GM12878 (cell line): ENCODE measurements around the gene SHISAL2B.

Experiments
- CEBPZ ChIP-seq: fragments of 150-350 bp; IDR thresholded peaks from 2 replicates; pipeline ENCODE4 v1.6.1; 2016; ENCODE audit warnings: low read depth, low read length
- FOXM1 ChIP-seq: IDR thresholded peaks from 2 replicates; pipeline ENCODE4 v1.6.1; 2012; ENCODE audit warnings: low read depth, mild to moderate bottlenecking, inconsistent platforms, low read length, moderate library complexity
- PBX3 ChIP-seq: IDR thresholded peaks from 2 replicates; pipeline ENCODE4 v1.6.1; 2011; ENCODE audit warnings: mild to moderate bottlenecking, low read depth, low read length, moderate library complexity; ENCODE audit not compliant: insufficient replicate concordance
- POLR2A ChIP-seq: IDR thresholded peaks from 2 replicates; pipeline ENCODE4 v1.6.1; 2011; ENCODE audit warnings: low read depth, mild to moderate bottlenecking, low read length
- TCF7 ChIP-seq: IDR thresholded peaks from 2 replicates; pipeline ENCODE4 v1.6.1; 2014; ENCODE audit warnings: antibody characterized with exemption, borderline replicate concordance
- WRNIP1 ChIP-seq: IDR thresholded peaks from 2 replicates; pipeline ENCODE4 v1.6.1; 2011; ENCODE audit warnings: low read depth, low read length, improper control_type of control experiment, borderline replicate concordance
- TF ChIP-seq, protein P1 (sequence below): IDR thresholded peaks from 2 replicates; pipeline ENCODE4 v1.6.1; 2012; ENCODE audit warnings: improper control_type of control experiment, low read depth, low read length; ENCODE audit not compliant: insufficient replicate concordance

DNA sequence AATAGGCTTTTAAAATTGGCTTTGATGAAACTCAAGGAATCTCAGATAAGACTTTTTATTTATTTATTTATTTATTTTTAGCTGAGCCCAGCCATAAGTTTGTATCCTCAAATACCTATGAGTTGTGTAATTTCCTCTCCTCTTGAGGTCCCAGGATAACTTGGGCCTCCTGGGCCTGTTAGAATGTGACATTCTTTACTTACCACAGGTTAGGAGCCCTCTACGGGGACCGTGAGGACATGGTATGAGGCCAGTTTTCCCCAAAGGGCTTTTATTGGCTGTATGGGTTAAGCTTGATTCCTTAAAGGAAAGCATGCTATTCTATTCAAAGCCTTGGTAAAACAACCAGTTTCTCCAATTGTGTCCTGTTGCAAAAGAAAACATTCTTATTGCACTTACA is 16.9 kb downstream of the SHISAL2B start:
- no peak for TF ChIP-seq PBX3
- TF ChIP-seq, protein P1, sequence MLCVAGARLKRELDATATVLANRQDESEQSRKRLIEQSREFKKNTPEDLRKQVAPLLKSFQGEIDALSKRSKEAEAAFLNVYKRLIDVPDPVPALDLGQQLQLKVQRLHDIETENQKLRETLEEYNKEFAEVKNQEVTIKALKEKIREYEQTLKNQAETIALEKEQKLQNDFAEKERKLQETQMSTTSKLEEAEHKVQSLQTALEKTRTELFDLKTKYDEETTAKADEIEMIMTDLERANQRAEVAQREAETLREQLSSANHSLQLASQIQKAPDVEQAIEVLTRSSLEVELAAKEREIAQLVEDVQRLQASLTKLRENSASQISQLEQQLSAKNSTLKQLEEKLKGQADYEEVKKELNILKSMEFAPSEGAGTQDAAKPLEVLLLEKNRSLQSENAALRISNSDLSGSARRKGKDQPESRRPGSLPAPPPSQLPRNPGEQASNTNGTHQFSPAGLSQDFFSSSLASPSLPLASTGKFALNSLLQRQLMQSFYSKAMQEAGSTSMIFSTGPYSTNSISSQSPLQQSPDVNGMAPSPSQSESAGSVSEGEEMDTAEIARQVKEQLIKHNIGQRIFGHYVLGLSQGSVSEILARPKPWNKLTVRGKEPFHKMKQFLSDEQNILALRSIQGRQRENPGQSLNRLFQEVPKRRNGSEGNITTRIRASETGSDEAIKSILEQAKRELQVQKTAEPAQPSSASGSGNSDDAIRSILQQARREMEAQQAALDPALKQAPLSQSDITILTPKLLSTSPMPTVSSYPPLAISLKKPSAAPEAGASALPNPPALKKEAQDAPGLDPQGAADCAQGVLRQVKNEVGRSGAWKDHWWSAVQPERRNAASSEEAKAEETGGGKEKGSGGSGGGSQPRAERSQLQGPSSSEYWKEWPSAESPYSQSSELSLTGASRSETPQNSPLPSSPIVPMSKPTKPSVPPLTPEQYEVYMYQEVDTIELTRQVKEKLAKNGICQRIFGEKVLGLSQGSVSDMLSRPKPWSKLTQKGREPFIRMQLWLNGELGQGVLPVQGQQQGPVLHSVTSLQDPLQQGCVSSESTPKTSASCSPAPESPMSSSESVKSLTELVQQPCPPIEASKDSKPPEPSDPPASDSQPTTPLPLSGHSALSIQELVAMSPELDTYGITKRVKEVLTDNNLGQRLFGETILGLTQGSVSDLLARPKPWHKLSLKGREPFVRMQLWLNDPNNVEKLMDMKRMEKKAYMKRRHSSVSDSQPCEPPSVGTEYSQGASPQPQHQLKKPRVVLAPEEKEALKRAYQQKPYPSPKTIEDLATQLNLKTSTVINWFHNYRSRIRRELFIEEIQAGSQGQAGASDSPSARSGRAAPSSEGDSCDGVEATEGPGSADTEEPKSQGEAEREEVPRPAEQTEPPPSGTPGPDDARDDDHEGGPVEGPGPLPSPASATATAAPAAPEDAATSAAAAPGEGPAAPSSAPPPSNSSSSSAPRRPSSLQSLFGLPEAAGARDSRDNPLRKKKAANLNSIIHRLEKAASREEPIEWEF = no peak
- no peak for TF ChIP-seq WRNIP1
- no peak for TF ChIP-seq TCF7
- TF ChIP-seq CEBPZ = no peak
- no peak for TF ChIP-seq FOXM1
- TF ChIP-seq POLR2A = no peak
